B cell (primary cell): ENCODE data around the gene MAPK9. TPM values are rescaled to one million over a fixed set of nuclear protein-coding genes. Genes with fewer than 3 reads are reported as not detected.

ENCODE experiments used
- ATAC-seq: fragments of 200-7000 bp; cut with Tn5 transposase; one replicate; pipeline ENCODE4 v1.10.0; 2021; ENCODE audit warnings: low read depth, mild to moderate bottlenecking, moderate number of reproducible peaks, moderate library complexity
- CTCF ChIA-PET: fragments of 350-600 bp; sonication (Branson Sonifier 250); formaldehyde crosslinking; loops from one replicate; lab custom pipeline; 2021; ENCODE audit warnings: antibody characterized with exemption, inconsistent platforms; lab: Charles Lee
- POLR2A ChIA-PET: fragments of 350-600 bp; sonication (Branson Sonifier 250); formaldehyde crosslinking; loops from one replicate; lab custom pipeline; 2021; ENCODE audit warnings: antibody characterized with exemption; lab: Charles Lee
- DNase-seq: peaks from one replicate; pipeline ENCODE4 v3.0.0; 2013
- H2AFZ ChIP-seq: 2 replicates; pipeline ENCODE4 v1.6.1; 2012; ENCODE audit warnings: mild to moderate bottlenecking, low read depth, low read length; ENCODE audit not compliant: insufficient read depth, poor library complexity, severe bottlenecking
- H3K27ac ChIP-seq, 2 donors: 1 replicate in 1 of 2; 2 replicates in 1 of 2; pipeline ENCODE4 v1.5.1; 2012 to 2013; ENCODE audit warnings: low read length in 2 of 2, mild to moderate bottlenecking in 2 of 2, moderate library complexity in 1 of 2
- H3K27me3 ChIP-seq, 4 experiments: fragments of 200-600 bp in 1 of 4; sonication (generic) in 1 of 4; replicated peaks in 1 of 4; 1 replicate in 2 of 4; 2 replicates in 2 of 4; pipeline versions ENCODE4 v1.6.1 to v1.7.0; 2013 to 2016; ENCODE audit warnings: low read length in 3 of 4, mild to moderate bottlenecking in 2 of 4, mixed read lengths in 1 of 4, moderate library complexity in 1 of 4; ENCODE audit not compliant: insufficient read depth in 4 of 4, control insufficient read depth in 3 of 4; ENCODE audit errors: control extremely low read depth in 1 of 4
- H3K36me3 ChIP-seq, 2 experiments: replicated peaks in 1 of 2; 1 replicate in 1 of 2; 2 replicates in 1 of 2; pipeline versions ENCODE4 v1.6.1 to v1.7.1; 2013; ENCODE audit warnings: low read length in 1 of 2; ENCODE audit not compliant: insufficient read depth in 2 of 2, control insufficient read depth in 1 of 2; ENCODE audit errors: control extremely low read depth in 1 of 2, extremely low read depth in 1 of 2
- H3K4me1 ChIP-seq, 2 donors: fragments of 200-600 bp in 1 of 2; sonication (generic) in 1 of 2; 1 replicate in 1 of 2; 2 replicates in 1 of 2; pipeline versions ENCODE4 v1.5.1 to v1.6.1; 2013 to 2017; ENCODE audit warnings: low read length in 2 of 2; ENCODE audit not compliant: control insufficient read depth in 2 of 2, insufficient read depth in 2 of 2
- H3K4me2 ChIP-seq: replicated peaks from 2 replicates; pipeline ENCODE3; 2012; ENCODE audit warnings: mild to moderate bottlenecking, low read depth, low read length; ENCODE audit not compliant: poor library complexity, severe bottlenecking
- H3K4me3 ChIP-seq, 5 experiments: fragments of 200-600 bp in 1 of 5; sonication (generic) in 1 of 5; 1 replicate in 3 of 5; 2 replicates in 2 of 5; pipeline versions ENCODE4 v1.5.1 to v1.7.0; 2011 to 2016; ENCODE audit warnings: low read length in 4 of 5, mild to moderate bottlenecking in 4 of 5, low read depth in 2 of 5, control low read depth in 1 of 5, moderate library complexity in 1 of 5; ENCODE audit not compliant: insufficient read depth in 1 of 5; ENCODE audit errors: control extremely low read depth in 1 of 5, extremely low read depth in 1 of 5
- H3K79me2 ChIP-seq: fragments of 200-600 bp; sonication (generic); one replicate; pipeline ENCODE4 v1.6.0; 2016; ENCODE audit warnings: low read length; ENCODE audit not compliant: control insufficient read depth, insufficient read depth
- H3K9ac ChIP-seq: fragments of 200-600 bp; sonication (generic); 2 replicates; pipeline ENCODE4 v1.6.1; 2017; ENCODE audit warnings: mild to moderate bottlenecking, low read length, moderate library complexity
- H3K9me3 ChIP-seq, 3 donors: one replicate each; pipeline versions ENCODE4 v1.6.1 to v1.7.1; 2013; ENCODE audit warnings: low read length in 2 of 3; ENCODE audit not compliant: control insufficient read depth in 2 of 3, insufficient read depth in 1 of 3; ENCODE audit errors: control extremely low read depth in 1 of 3
- H4K20me1 ChIP-seq: 2 replicates; pipeline ENCODE4 v1.6.0; 2012; ENCODE audit warnings: mild to moderate bottlenecking, low read length; ENCODE audit not compliant: insufficient read depth, control insufficient read depth, poor library complexity, severe bottlenecking
- H3K27ac Mint-ChIP-seq: one replicate; pipeline ENCODE4 v1.8.0; 2021; ENCODE audit warnings: mixed read lengths
- H3K27me3 Mint-ChIP-seq: one replicate; pipeline ENCODE4 v1.8.0; 2021; ENCODE audit warnings: mixed read lengths
- H3K4me1 Mint-ChIP-seq: one replicate; pipeline ENCODE4 v1.8.0; 2021; ENCODE audit warnings: mixed read lengths
- H3K4me3 Mint-ChIP-seq: one replicate; pipeline ENCODE4 v1.8.0; 2021; ENCODE audit warnings: mixed read lengths
- H3K9me3 Mint-ChIP-seq: one replicate; pipeline ENCODE4 v1.8.0; 2022; ENCODE audit warnings: mixed read lengths; ENCODE audit not compliant: insufficient read depth
- EZH2 ChIP-seq: IDR thresholded peaks from 2 replicates; pipeline ENCODE4 v1.6.1; 2012; ENCODE audit warnings: borderline replicate concordance, low read depth, mild to moderate bottlenecking, moderate library complexity, low read length; ENCODE audit not compliant: insufficient read depth, poor library complexity, severe bottlenecking
- WGBS: methylation state at CpG from one replicate; pipeline ENCODE4 v1.1.5; 2013; ENCODE audit warnings: missing lambda C conversion rate; ENCODE audit not compliant: insufficient coverage; 5-methylcytosine and 5-hydroxymethylcytosine counted together
- intact Hi-C: fragments of 100-400 bp; cut with micrococcal nuclease; formaldehyde crosslinking; loops from one replicate; pipeline ENCODE4 v1.10.0; 2022
- polyA plus RNA-seq: library from polyadenylated mRNA; depleted of rRNA; stranded (reverse); fragments of >200 nt; gene quantifications from 2 replicates; pipeline ENCODE4 v1.2.3, GENCODE V29; 2012
- total RNA-seq, 2 donors: library from RNA; stranded (reverse); fragments of 120-200 nt in 1 of 2; gene quantifications; 1 replicate in 1 of 2; 2 replicates in 1 of 2; pipeline versions ENCODE4 v1.2.3 to v1.2.4, GENCODE V29; 2013 to 2022
- TF ChIP-seq, protein P1 (sequence below): fragments of 200-600 bp; IDR thresholded peaks from one replicate; pipeline ENCODE4 v1.8.0; 2022; ENCODE audit warnings: antibody characterized with exemption, mild to moderate bottlenecking

The MAPK9 gene
- total and polyA plus RNA-seq, 2 donors (not counting 1 experiment from before 2014, with no cell fraction given), result 19.7 to 40.4 TPM

DNA sequence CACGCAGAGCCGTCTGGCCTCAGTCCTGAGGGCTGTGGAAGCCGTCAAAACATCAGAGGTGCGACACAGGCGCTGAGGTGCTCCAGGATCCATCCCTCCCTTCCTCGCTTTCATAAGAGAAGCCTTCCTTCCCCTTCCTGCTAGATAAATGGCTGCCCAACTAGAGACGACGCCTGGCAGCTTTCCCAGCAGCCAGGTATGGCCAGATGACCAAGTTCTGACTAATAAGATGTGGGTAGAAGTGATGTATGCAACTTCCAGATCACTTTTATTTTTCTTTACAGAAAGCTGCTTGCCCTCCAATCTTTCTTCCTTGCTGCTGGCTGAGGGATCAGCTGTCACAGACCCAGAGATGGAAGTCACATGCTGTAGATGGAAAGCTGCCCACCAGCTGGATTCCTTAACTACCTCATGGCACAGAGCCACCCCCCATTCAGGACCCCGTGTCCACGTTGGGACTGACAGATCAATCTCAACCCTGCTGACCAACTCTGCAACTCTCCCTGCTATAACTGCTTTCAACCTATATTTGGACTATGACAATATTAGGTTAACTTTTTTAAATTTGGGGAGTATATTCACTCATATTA lies 8.8 kb downstream of the MAPK9 start:
- Histone ChIP-seq H3K79me2 (peaks cover 36% of the 10 kb centered on the region), H2AFZ (no peak overlapping the region), H3K36me3 (peaks cover 0 to 51% of the 10 kb centered on the region in 2 experiments), H3K4me3 (no peak overlapping the region), H4K20me1 (peaks cover 27% of the 10 kb centered on the region), H3K27ac (no peak overlapping the region), H3K9me3 (no peaks in the 10 kb centered on the region), H3K9ac (no peak overlapping the region), H3K27me3 (no peaks in the 10 kb centered on the region), H3K4me1 (no peaks in the 10 kb centered on the region), H3K4me2 (no peak overlapping the region)
- Mint-ChIP-seq H3K4me1 (peaks cover 4% of the 10 kb centered on the region), H3K9me3 (no peaks in the 10 kb centered on the region), H3K4me3 (no peak overlapping the region), H3K27ac (no peak overlapping the region), H3K27me3 (no peaks in the 10 kb centered on the region)
- DNase-seq (no peak), ATAC-seq (no peak)
- no CpG with 5 or more reads among the region's 10 CpGs for WGBS
- TF ChIP-seq EZH2, result no peak
- TF ChIP-seq, protein P1, sequence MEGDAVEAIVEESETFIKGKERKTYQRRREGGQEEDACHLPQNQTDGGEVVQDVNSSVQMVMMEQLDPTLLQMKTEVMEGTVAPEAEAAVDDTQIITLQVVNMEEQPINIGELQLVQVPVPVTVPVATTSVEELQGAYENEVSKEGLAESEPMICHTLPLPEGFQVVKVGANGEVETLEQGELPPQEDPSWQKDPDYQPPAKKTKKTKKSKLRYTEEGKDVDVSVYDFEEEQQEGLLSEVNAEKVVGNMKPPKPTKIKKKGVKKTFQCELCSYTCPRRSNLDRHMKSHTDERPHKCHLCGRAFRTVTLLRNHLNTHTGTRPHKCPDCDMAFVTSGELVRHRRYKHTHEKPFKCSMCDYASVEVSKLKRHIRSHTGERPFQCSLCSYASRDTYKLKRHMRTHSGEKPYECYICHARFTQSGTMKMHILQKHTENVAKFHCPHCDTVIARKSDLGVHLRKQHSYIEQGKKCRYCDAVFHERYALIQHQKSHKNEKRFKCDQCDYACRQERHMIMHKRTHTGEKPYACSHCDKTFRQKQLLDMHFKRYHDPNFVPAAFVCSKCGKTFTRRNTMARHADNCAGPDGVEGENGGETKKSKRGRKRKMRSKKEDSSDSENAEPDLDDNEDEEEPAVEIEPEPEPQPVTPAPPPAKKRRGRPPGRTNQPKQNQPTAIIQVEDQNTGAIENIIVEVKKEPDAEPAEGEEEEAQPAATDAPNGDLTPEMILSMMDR, result no peak
- CTCF ChIA-PET, result interaction anchor here (1.1 kb wide), 1 partner anchor 45 kb away, joined by 3 read pairs; no protein-coding TSS in a partner anchor
- POLR2A ChIA-PET, result no interaction called here
- intact Hi-C loops, result no loop called here

DNA sequence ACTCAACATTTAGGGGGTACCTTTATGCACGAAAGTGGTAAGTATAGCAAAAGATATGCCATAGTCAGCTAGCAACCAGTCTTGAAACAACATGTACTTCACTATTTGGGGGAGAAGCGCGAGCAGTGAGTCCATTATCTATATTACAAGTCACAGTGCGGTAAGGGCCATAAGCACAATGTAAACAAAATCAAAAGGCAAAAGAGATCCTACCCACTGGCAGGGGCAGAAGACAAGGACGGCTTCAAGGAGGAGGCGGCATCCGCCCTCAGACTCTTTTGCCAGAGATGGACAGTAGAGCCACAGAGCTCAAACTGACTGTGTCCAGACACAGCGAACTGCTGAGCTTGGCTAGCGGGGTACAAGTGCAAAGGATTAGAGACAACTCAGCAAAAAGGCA lies 9.6 kb downstream of the MAPK9 start:
- H2AFZ ChIP-seq, result no peak overlapping the region
- H3K79me2 ChIP-seq, result peaks cover 28% of the 10 kb centered on the region
- TF ChIP-seq, protein P1, result no peak
- TF ChIP-seq EZH2, result no peak
- Mint-ChIP-seq H3K9me3 (peaks cover under 1% of the 10 kb centered on the region), H3K27ac (no peak overlapping the region), H3K27me3 (no peaks in the 10 kb centered on the region), H3K4me3 (no peak overlapping the region), H3K4me1 (no peaks in the 10 kb centered on the region)
- no peak overlapping the region for H3K27ac ChIP-seq
- no peaks in the 10 kb centered on the region for H3K27me3 ChIP-seq
- no peak overlapping the region for H3K4me2 ChIP-seq
- H3K9ac ChIP-seq, result no peak overlapping the region
- H3K4me1 ChIP-seq, result no peaks in the 10 kb centered on the region
- POLR2A ChIA-PET, result no interaction called here
- no peak for ATAC-seq
- peaks cover 0 to 60% of the 10 kb centered on the region in 2 experiments for H3K36me3 ChIP-seq
- CTCF ChIA-PET, result interaction anchor here (0.7 kb wide), 1 partner anchor 37 kb away, joined by 3 read pairs; no protein-coding TSS in a partner anchor
- WGBS, result 99% methylated on average over 6 of the region's 9 CpGs
- H3K4me3 ChIP-seq, result no peak overlapping the region
- intact Hi-C loops, result no loop called here
- peaks cover 0 to under 1% (median 0%) of the 10 kb centered on the region in 3 donors for H3K9me3 ChIP-seq
- DNase-seq, result no peak
- H4K20me1 ChIP-seq, result peaks cover 26% of the 10 kb centered on the region
